Stimulated activated CD8-positive, alpha-beta memory T cell treated with anti-CD3 and anti-CD28 coated beads, Interleukin-12 subunit alpha, Interleukin-12 subunit beta, amount 100 ng/mL, for 24 hours (primary cell): ENCODE results near the gene RAB25.
"Not testable (repeated sequence)": the region's sequence is repeated elsewhere in the genome, so short reads cannot be mapped to it uniquely, and the experiment has no call there.

ENCODE experiments used
- DNase-seq: peaks from one replicate; pipeline ENCODE4 v3.0.0-alpha.2; 2020; ENCODE audit errors: extremely low read depth

The RAB25 gene

DNA sequence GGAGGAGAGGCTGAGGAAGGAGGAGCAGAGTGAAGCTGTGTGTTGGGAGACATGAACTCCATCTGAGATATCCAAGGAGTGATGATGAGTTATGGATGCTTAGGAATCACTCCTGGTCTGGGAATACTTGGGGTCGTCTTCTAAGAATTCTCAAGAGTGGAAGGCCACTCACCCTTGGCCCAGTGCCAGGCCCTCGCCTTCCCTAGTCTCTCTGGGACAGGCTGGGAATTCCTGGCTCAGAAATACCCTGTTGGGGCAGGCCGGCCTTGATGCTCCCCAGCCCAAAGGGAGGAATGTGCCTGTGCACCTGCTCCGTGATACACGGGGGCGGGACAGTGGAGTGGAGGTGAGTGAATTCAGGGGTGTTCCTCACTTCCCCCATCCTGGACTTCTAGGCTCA lies 40.9 kb downstream of the RAB25 start:
- no peak for DNase-seq

DNA sequence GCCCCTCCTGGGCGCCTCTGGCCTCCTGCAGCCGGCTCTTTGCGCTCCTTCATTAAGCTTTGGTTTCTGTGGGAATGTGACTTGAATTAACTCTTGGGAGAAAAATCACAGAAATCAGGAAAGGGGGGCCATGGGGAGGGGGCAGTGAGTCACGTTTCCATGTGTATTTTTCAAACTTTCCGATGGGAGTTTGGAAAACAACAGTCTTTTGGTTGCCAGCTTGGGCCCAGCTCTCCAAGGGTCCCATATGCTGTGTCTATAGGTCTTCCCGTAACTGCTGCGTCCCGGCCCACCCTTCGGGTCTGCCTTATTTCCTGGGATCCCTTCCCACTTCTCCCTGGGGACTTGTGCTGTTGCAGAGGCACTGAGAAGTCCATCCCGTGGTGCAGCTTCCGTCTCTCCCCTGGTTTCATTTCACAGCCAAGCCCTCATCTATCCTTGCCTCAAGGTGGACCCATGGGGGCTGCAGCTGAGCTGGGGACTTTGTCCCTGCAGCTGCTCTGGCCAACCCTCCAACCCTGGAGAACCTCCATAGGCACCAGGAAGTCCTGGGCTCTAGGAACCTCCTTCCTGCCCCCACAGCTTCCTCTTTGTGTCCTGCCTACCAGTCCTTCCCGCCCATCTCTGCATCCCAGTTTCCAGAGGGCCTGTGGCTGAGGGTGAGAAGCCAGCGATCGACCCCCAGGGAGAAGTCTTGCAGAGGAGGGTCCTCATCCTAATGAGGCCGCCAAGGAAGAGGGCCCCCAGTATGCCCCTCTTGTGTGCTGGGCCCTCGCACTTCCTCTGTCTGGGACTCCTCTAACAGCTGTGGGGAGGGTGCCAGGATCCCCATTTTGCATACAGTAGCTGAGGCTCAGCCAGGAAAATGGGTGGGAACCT lies 41.9 kb downstream of the RAB25 start:
- no peak for DNase-seq

DNA sequence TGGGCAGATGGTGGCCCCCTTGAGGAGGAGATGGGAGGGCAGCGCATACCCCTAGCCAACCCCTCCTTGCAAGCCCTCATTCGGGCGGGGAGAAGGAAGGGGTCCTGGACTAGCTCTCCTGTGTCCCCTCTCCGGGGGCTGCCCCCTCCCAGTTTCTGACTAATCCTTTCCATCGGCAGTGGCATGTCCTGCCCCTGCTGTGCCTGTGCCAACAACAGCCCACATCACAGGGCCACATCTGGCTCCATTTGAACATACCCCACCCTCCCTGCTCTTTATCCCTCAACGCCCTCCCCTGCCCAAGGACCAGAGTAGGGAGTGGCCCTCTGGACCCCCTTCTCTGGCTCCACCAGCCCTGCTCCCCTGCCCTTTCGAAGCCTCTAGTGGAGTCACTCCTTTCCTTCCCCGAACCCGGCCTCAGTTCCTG lies 42.6 kb downstream of the RAB25 start:
- no peak for DNase-seq

DNA sequence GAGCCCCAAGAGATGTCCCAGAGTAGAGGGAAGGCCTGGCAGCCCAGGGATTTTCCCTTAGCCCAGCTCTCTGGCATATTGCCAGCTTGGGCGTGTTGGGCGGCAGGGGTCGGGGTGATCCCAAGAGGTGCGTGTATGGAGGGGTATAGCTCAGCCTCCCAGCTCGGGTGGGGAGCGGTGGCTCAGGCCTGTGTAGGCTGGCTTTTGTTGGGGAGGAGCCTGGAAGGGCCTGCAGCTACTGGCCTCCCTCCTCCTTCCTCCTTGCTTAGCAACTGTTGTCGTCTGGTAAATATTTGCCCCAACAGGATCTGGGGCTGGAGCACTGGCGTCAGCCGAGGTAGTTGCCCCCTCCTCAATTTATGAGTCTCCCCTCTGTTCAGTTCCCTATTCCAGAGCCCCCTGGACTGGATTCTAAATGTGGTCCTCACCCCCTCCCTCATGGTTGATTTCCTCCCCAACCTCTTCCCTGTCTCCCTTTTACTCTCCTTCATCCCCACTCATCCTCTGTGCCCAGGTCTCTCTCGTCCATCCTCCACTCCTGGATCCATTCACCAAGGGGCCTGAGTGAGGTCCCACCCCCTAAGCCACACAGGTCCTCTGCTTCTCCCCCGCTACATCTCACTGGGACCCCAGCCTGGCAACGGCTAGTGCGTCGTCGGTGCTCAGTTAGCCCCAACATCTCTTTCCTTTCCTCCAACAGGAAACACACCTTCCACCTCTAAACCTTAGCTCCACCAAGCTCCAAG lies 43.3 kb downstream of the RAB25 start:
- DNase-seq = no peak

DNA sequence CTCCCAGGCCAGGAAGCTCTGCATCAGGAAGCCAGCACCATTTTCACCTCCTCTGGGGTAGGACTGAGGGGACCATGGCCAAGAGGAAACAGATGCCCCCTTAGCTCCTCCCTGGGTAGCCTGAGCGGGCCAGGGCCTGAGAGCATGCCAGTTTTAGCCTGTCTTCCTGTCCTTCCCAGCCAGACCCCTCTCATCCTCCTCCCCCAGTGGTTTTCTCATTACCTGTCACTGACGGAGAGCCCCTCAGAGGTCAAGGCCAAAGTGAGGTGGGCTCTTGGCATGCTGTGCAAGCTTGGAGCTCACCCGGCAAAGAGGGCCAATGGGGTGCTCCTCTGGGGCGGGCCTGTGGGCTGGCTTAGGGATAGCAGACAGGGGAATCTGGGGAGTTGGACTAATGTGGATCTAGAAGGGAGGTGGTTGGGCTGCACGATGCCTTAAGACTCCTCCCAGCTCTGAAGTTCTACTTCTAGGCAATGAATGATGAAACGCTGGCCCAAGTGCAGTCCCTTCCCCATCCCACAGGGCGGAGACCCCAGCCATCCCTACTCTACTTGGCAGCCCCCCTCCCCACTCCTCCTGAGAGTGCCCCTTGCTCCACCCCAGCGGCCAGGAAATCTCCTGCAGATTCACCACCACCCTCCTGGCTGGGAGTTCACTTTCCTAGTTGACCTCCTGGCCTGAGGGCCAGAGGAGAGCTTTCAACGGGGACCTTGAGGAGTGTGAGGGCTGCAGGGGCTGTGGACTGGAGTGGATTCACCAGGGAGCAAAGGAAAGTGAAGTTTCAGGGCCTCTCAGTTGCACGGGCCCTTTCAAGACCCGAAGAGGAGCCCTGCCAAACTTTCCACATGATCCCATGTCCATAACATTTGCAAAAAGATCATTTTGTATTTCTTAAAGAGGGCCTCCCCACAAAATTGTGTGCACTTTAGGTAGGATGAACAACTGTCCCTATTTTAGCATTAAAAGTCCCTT lies 44.2 kb downstream of the RAB25 start:
- DNase-seq = no peak

DNA sequence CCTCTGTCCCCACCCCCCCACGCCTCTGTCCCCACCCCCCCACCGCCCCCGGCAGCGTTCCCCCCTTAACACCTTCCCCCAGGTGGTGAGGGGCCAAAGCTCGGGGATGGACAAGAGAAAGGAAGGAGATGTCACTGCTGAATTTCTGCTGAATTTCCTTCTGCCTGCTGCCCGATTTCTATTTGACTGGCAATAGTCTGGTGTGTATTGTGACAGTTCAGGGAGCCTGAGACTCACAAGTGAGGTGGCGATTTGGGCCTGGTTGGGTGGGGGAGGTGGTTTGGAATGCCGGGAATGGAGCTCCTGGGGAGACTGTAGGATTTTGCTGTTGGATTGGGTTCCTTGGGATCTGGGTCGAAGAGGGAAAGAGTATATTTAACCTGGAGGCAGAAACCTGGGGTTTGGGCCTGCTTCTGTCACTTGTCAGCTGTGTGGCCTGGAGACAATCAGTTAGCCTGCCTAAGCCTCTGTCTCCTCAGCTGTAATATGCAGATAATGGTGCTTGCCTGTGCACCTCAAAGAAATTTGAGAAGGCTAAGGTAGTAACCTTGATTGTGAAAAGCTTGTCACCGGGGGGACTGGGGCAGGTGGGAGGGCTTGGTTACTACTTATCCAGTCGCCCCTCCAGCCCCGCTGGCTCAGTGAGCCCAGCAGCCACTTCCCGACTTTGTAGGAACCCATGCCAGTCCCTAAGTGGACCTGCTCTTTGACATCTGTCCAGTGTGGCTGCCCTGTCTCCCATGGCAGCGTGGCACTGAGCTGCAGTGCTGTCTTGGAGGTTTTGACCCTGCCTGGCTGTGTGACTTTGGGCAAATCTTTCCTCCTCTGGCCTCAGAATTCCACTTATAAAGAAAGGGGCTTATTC lies 45.9 kb downstream of the RAB25 start:
- DNase-seq = no peak

DNA sequence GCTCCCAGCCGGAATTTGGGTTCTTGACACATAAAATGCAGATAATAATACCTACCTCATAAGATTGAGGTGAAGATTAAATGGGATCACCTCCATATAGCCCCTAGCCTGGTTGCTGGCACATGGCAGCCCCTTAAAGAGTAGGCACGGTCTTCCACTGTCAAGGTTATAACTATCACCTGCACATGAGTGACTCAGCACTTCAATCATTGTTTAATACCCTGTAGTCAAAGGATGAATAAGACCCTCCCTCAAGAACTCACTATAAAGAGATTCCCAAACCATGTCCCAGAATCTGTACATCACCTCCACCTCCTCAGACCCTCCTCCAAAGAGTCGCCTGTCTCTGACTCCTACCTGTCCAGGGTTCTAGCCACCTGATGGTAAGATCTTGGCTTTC lies 47.1 kb downstream of the RAB25 start:
- no peak for DNase-seq

DNA sequence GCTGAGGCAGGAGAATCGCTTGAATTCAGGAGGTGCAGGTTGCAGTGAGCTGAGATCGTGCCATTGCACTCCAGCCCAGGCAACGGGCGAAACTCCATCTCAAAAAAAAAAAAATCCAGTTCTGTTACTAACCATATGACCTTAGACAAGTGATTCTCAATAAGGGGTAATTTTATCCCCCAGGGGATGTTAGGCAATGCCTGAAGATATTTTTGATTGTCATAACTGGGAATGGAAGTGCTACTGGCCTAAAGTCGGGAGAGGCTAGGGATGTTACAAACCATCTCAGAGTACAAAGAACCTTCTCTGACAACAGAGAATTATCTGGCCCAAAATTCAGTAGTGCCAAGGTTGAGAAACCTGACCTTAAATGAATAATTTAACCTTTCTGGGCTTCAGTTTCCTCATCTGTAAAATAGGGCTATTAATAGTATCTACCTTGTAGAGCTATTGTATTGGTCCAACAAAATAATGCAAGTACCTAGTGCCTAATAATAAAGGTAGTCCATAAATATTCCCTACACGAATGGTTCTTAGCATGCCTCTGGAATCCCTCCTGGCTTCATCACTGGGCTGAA lies 47.8 kb downstream of the RAB25 start:
- no peak for DNase-seq

DNA sequence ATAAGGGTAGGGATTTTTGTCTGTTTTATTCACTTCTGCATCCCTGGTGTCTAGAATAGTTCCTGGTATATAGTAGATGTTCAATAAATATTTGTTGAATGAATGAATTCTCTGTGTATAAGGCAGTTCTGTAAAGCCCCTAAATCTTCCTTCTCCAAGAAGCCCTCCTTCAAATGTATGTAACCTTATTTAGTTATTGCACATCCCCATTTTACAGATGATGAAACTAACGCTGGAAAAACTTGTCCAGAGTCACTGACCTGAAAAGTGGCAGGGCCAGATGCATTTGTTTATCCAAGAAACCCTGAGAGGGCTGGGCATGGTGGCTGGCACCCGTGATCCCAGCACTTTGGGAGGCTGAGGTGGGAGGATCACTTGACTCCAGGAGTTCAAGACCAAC lies 49.3 kb downstream of the RAB25 start:
- DNase-seq = no peak

DNA sequence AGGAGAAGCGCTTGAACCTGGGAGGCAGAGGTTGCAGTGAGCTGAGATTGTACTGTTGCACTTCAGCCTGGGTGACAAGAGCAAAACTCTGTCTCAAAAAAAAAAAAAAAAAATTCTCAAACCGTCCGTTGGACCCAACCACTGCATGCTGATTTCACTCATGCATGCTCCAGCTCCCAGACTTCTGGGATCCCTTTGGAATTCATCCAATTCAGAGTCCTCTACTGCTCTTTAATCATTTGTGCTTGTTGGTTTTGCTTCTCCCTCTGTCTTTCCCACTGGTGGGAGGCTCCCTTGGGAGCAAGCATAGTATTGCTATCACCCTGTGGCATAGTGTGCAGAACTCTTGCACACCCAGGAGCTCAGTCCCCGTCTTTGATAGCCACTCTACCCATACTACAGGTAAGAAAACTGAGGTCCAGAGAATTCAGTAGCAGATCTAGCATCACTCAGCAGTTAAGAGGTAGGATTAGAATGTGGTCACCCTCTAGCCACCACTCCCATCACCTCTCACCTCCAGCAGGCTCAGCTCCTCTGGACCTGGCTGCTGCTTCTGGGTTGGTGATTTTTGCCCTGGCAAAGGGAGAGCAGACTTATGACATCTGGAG lies 50.5 kb downstream of the RAB25 start:
- DNase-seq = no peak

DNA sequence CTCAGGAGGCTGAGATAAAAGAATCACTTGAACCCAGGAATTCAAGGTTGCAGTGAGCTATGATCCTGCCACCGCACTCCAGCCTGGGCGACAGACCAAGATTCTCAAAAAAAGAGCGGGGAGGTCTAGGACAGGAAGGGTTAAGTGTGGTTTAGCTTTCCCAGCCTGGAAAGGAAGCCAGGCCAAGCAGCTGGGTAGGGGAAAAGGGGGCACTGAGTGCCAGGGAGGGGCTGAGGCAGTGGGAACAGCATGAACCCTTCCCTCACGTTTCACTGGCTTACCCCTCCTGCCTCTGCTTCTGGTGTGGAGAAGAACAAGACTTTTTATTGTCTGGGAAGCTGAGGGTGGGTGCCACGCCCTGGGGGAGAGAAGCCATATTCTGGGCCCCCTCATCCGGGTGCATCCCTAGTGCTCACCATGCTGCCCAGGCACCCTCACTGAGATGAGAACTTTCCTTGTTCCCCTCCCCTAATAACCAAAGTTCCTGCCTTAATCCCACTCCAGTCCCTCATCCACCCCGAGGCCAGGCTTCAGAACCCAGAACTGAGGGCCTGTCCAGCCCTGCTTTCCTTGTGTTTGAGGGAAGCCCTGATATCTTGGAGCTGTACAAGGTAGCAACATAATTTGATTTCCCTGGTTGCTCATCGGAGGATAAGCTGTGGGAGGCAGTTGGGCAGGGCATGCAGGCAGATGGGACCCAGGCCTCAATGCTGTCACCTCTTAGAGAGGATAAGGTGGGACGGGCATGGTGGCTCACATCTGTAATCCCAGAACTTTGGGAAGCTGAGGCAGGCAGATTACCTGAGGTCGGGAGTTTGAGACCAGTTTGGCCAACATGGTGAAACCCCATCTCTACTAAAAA lies 51.5 kb downstream of the RAB25 start:
- no peak for DNase-seq

DNA sequence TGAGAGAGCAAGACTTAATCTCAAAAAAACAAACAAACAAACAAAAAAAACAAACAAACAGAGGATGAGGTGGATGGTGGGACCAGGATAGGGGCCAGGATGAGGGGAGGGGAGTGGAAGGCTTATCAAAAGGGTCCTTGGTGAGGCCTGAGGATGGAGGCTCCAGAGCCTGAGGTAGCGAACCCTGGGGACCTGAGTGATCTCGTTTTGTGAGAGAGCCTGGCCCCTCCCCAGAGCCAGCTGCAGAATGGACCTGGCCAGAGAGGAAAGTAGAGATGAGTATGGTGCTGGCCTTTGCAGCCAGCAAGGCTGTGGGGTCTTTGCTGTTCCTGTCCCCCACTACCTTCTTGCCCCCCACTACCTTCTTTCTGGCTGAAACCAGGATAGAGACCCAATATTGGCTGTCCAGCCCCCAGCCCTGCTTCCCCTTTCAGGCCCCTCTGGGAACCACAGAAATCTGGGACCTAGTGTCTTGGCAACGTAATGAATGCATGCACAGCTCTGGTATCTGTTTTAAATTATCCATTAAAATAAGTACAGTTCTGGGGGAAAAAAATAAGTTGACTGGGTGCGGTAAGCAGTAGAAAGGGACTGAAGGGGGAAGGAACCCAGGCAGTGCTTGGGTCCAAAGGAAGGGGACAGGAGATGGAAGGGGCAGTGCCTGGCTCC lies 52.5 kb downstream of the RAB25 start:
- no peak for DNase-seq

DNA sequence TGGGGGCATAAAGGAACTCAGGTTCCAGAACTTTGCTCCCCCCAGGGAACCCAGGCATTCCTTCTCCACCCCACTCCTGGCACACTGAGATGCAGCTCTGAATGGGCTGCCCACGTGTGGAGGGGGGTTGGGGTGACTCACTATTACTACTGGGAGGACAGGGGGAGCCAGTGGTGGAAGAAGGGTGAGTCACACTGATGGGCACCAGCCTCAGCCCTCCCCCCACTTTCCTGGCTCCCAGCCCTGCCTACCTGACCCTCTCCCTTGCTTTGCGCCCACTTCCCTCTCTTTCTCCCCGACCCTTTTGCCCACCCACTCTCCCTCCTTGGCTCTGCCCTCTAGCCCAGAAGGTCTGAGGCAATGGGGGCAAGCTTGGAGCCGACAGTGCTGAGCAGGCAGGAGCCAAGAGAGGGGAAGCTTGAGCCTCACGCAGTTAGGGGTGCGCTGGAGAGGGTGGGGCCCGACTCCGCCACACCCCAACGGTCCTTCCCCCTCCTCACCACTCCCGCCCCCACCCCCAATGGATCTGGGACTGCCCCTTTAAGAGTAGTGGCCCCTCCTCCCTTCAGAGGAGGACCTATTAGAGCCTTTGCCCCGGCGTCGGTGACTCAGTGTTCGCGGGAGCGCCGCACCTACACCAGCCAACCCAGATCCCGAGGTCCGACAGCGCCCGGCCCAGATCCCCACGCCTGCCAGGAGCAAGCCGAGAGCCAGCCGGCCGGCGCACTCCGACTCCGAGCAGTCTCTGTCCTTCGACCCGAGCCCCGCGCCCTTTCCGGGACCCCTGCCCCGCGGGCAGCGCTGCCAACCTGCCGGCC lies 53.4 kb downstream of the RAB25 start, which contains the start of gene LMNA:
TSS of gene LMNA (plus strand) at position 611 of the 818 bp plus-strand sequence. CDS start 208 bp downstream, outside the sequence.
- DNase-seq = no peak

DNA sequence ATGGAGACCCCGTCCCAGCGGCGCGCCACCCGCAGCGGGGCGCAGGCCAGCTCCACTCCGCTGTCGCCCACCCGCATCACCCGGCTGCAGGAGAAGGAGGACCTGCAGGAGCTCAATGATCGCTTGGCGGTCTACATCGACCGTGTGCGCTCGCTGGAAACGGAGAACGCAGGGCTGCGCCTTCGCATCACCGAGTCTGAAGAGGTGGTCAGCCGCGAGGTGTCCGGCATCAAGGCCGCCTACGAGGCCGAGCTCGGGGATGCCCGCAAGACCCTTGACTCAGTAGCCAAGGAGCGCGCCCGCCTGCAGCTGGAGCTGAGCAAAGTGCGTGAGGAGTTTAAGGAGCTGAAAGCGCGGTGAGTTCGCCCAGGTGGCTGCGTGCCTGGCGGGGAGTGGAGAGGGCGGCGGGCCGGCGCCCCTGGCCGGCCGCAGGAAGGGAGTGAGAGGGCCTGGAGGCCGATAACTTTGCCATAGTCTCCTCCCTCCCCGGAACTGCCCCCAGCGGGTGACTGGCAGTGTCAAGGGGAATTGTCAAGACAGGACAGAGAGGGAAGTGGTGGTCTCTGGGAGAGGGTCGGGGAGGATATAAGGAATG lies 54.1 kb downstream of the RAB25 start:
- no peak for DNase-seq

DNA sequence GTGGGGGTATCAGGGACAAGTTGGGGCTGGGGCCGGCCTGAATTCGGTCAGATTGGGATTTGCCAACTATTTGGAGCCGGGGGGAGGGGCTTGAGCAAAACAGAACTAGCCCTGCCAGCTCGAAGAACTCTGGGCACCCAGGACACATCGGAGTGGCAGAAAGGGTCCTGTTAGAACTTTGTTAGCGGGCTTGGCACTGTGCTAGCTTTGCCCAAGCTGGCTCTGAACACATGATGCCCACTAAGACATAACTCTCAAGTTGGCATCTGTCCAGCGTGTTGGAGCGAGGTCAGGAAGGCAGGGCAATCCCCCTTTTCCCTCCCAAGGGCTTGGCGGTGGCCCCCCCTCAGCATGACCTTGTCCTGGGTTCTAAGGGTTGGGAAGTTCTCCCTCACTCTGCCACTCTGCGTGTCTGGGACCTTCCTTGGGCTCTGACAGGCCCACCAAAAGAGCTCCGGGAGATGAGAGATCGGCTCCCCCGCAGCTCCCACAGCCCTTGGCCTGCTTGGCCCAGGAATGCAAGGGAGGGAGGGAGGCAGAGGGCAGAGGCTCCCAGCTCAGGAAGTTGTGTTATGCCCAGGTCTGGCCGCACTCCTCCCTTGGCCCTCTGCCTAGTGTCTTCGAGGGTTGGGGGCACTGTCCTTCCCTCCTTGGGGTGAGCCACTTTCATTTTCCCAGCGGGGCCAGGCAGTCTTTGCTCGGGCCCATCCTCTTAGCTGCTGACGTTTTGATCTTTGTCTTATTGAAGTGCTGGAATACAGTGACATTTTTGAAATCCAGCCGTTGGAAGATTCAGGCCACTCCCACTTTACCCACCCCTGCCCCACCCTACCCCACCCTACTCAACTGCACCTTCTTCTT lies 54.8 kb downstream of the RAB25 start:
- DNase-seq = no peak

DNA sequence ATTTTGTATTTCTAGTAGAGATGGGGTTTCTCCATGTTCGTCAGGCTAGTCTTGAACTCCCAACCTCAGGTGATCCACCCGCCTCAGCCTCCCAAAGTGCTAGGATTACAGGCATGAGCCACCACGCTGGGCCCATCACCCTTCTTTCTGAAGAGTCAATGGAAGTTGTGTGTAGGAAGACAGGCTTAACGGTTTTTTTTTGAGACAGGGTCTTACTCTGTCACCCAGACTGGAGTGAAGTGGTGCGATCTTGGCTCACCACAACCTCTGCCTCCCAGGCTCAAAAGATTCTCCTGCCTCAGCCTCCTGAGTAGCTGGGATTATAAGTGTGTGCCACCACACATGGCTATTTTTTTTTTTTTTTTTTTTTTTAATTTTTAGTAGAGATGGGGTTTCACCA lies 55.8 kb downstream of the RAB25 start:
- not testable (repeated sequence) for DNase-seq
